SKM-1 treated with dmso at 0.1 percent for 144 hours (cell line): ENCODE measurements around the gene TNS3.

Source experiments
- DNase-seq: peaks from one replicate; lab custom pipeline; 2025; ENCODE audit not compliant: unreplicated experiment; lab: John Stamatoyannopoulos, UW

TNS3 gene

GRCh38 chr7:47356261-47356660 lies 225.7 kb downstream of the TNS3 start:
- DNase-seq, result no peak

- no peak for DNase-seq
Observed at GRCh38 chr7:47355684-47356083, 226.2 kb downstream of the TNS3 start.

- DNase-seq, result no peak
Observed at GRCh38 chr7:47354831-47355541, 226.9 kb downstream of the TNS3 start.

GRCh38 chr7:47354071-47354470 lies 227.8 kb downstream of the TNS3 start:
- DNase-seq, result no peak

GRCh38 chr7:47352394-47352968 lies 229.4 kb downstream of the TNS3 start:
- no peak for DNase-seq

- no peak for DNase-seq
Observed at GRCh38 chr7:47351233-47352154, 230.4 kb downstream of the TNS3 start.

GRCh38 chr7:47350425-47350824 lies 231.5 kb downstream of the TNS3 start:
- DNase-seq, result no peak

GRCh38 chr7:47349401-47349800 lies 232.5 kb downstream of the TNS3 start:
- no peak for DNase-seq

GRCh38 chr7:47347816-47348385 lies 234.0 kb downstream of the TNS3 start:
- no peak for DNase-seq

GRCh38 chr7:47347346-47347745 lies 234.6 kb downstream of the TNS3 start:
- DNase-seq, result no peak

- no peak for DNase-seq
Observed at GRCh38 chr7:47346377-47346914, 235.5 kb downstream of the TNS3 start.

- no peak for DNase-seq
Observed at GRCh38 chr7:47345857-47346298, 236.0 kb downstream of the TNS3 start.

- no peak for DNase-seq
Observed at GRCh38 chr7:47344171-47344955, 237.5 kb downstream of the TNS3 start.

GRCh38 chr7:47343061-47343455 lies 238.9 kb downstream of the TNS3 start:
- no peak for DNase-seq

GRCh38 chr7:47342296-47343060 lies 239.4 kb downstream of the TNS3 start:
- no peak for DNase-seq

GRCh38 chr7:47340517-47340916 lies 241.4 kb downstream of the TNS3 start:
- no peak for DNase-seq

GRCh38 chr7:47338026-47338425 lies 243.9 kb downstream of the TNS3 start:
- DNase-seq, result no peak

GRCh38 chr7:47337531-47337930 lies 244.4 kb downstream of the TNS3 start:
- no peak for DNase-seq
